NCI-H524 (cell line): ENCODE measurements around the gene HPS1.

Experiments
- DNase-seq, 2 experiments: peaks; one replicate each; lab custom pipeline; 2025; lab: John Stamatoyannopoulos, UW

The HPS1 gene

GRCh38 chr10:98463976-98464754, 17.4 kb upstream of the HPS1 start:
- DNase-seq, result no peak

GRCh38 chr10:98463016-98463415, 16.3 kb upstream of the HPS1 start:
- DNase-seq, result no peak

GRCh38 chr10:98461500-98461842, 14.7 kb upstream of the HPS1 start:
- no peak for DNase-seq

GRCh38 chr10:98460837-98461499, 14.2 kb upstream of the HPS1 start:
- no peak for DNase-seq

- DNase-seq, result no peak
Observed at GRCh38 chr10:98458809-98459784, 12.4 kb upstream of the HPS1 start.

GRCh38 chr10:98457721-98458120, 11.0 kb upstream of the HPS1 start:
- DNase-seq, result no peak

- DNase-seq, result no peak
Observed at GRCh38 chr10:98456686-98457482, 10.1 kb upstream of the HPS1 start.

- no peak for DNase-seq
Observed at GRCh38 chr10:98456043-98456570, 9.4 kb upstream of the HPS1 start.

GRCh38 chr10:98453729-98454128, 7.0 kb upstream of the HPS1 start:
- DNase-seq, result no peak

GRCh38 chr10:98450618-98451017, 3.9 kb upstream of the HPS1 start:
- no peak for DNase-seq

- no peak for DNase-seq
Observed at GRCh38 chr10:98449287-98449686, 2.6 kb upstream of the HPS1 start.

GRCh38 chr10:98446151-98446660, 529 bp downstream of the HPS1 start:
- DNase-seq, result no peak

GRCh38 chr10:98445200-98445812, 1.4 kb downstream of the HPS1 start:
- DNase-seq, result no peak

- no peak for DNase-seq
Observed at GRCh38 chr10:98444314-98445006, 2.3 kb downstream of the HPS1 start.

- DNase-seq, result no peak
Observed at GRCh38 chr10:98438715-98439114, 8.0 kb downstream of the HPS1 start.

- no peak for DNase-seq
Observed at GRCh38 chr10:98436704-98437103, 10.0 kb downstream of the HPS1 start.

- DNase-seq, result no peak
Observed at GRCh38 chr10:98435178-98435577, 11.6 kb downstream of the HPS1 start.

- DNase-seq, result no peak
Observed at GRCh38 chr10:98433881-98434732, 12.6 kb downstream of the HPS1 start.

- no peak for DNase-seq
Observed at GRCh38 chr10:98433371-98433770, 13.4 kb downstream of the HPS1 start.
